H54 (cell line): ENCODE results near the gene RGPD3.

Experiments
- DNase-seq: peaks from one replicate; pipeline ENCODE4 v3.0.0; 2011; ENCODE audit warnings: low spot score, mixed read lengths; ENCODE audit not compliant: insufficient read length
- FAIRE-seq: peaks from 3 replicates; lab custom pipeline; 2011; peaks lifted over from hg19 to GRCh38; lab: Jason Lieb, UNC
- POLR2A ChIP-seq: IDR thresholded peaks from 2 replicates; pipeline ENCODE4 v1.6.1; 2011; ENCODE audit warnings: low read depth, mild to moderate bottlenecking, low read length

RGPD3 gene

GRCh38 chr2:106363791-106364190, 104.4 kb downstream of the RGPD3 start:
- FAIRE-seq, result no peak
- no peak for TF ChIP-seq POLR2A
- DNase-seq, result no peak

- TF ChIP-seq POLR2A, result no peak
- DNase-seq (no peak), FAIRE-seq (no peak)
Measured at GRCh38 chr2:106362789-106363188, 105.4 kb downstream of the RGPD3 start.

GRCh38 chr2:106359512-106359911, 108.7 kb downstream of the RGPD3 start:
- no peak for TF ChIP-seq POLR2A
- FAIRE-seq, result no peak

GRCh38 chr2:106358521-106358920, 109.7 kb downstream of the RGPD3 start:
- FAIRE-seq (no peak), DNase-seq (no peak)
- TF ChIP-seq POLR2A, result no peak

More at GRCh38 chr2:106359512-106359911, 108.7 kb downstream of the RGPD3 start:
- DNase-seq, result no peak

- FAIRE-seq (no peak), DNase-seq (no peak)
- no peak for TF ChIP-seq POLR2A
Measured at GRCh38 chr2:106358081-106358480, 110.1 kb downstream of the RGPD3 start.

GRCh38 chr2:106356291-106356690, 111.9 kb downstream of the RGPD3 start:
- TF ChIP-seq POLR2A, result no peak
- DNase-seq (no peak), FAIRE-seq (no peak)

- no peak for TF ChIP-seq POLR2A
- no peak for DNase-seq
- no peak for FAIRE-seq
Measured at GRCh38 chr2:106353676-106354075, 114.5 kb downstream of the RGPD3 start.

GRCh38 chr2:106350980-106351379, 117.2 kb downstream of the RGPD3 start:
- no peak for TF ChIP-seq POLR2A
- FAIRE-seq (no peak), DNase-seq (no peak)

- no peak for TF ChIP-seq POLR2A
- no peak for DNase-seq
- FAIRE-seq, result no peak
Measured at GRCh38 chr2:106344302-106344701, 123.9 kb downstream of the RGPD3 start.

- FAIRE-seq, result no peak
Measured at GRCh38 chr2:106343274-106343673, 124.9 kb downstream of the RGPD3 start.

GRCh38 chr2:106342831-106343251, 125.4 kb downstream of the RGPD3 start:
- FAIRE-seq, result no peak
- no peak for DNase-seq
- TF ChIP-seq POLR2A, result no peak

More at GRCh38 chr2:106343274-106343673, 124.9 kb downstream of the RGPD3 start:
- no peak for TF ChIP-seq POLR2A
- DNase-seq, result no peak

- no peak for DNase-seq
- TF ChIP-seq POLR2A, result no peak
- FAIRE-seq, result no peak
Measured at GRCh38 chr2:106341666-106342065, 126.5 kb downstream of the RGPD3 start.
